Liver (tissue), 9 donors: Measurements from ENCODE around the gene FUCA2. TPM values are rescaled to one million over a fixed set of nuclear protein-coding genes. Genes with fewer than 3 reads are reported as not detected.

ENCODE experiments used
- DNase-seq: peaks from one replicate; pipeline ENCODE4 v3.0.0-alpha.2; 2017; ENCODE audit warnings: low spot score
- H3K27ac ChIP-seq, 2 donors: one replicate each; pipeline ENCODE4 v1.7.0; 2013; ENCODE audit warnings: inconsistent platforms in 2 of 2, low read length in 2 of 2, control low read depth in 1 of 2, low read depth in 1 of 2, mild to moderate bottlenecking in 1 of 2
- H3K27me3 ChIP-seq, 4 donors: one replicate each; pipeline versions ENCODE4 v1.6.1 to v1.7.0; 2013; ENCODE audit warnings: low read length in 3 of 4, inconsistent platforms in 1 of 4, mild to moderate bottlenecking in 1 of 4, moderate library complexity in 1 of 4; ENCODE audit not compliant: control insufficient read depth in 4 of 4, insufficient read depth in 4 of 4
- H3K36me3 ChIP-seq, 4 donors: one replicate each; pipeline versions ENCODE4 v1.6.1 to v1.7.0; 2013; ENCODE audit warnings: low read length in 3 of 4, mild to moderate bottlenecking in 3 of 4, low read depth in 1 of 4, moderate library complexity in 1 of 4; ENCODE audit not compliant: control insufficient read depth in 4 of 4, insufficient read depth in 3 of 4
- H3K4me1 ChIP-seq, 4 donors: one replicate each; pipeline versions ENCODE4 v1.6.1 to v1.7.0; 2013; ENCODE audit warnings: low read length in 3 of 4, mild to moderate bottlenecking in 3 of 4, moderate library complexity in 1 of 4; ENCODE audit not compliant: control insufficient read depth in 4 of 4, insufficient read depth in 4 of 4
- H3K4me3 ChIP-seq, 3 donors: one replicate each; pipeline versions ENCODE4 v1.6.1 to v1.7.0; 2013; ENCODE audit warnings: low read length in 3 of 3, control low read depth in 1 of 3, low read depth in 1 of 3, mild to moderate bottlenecking in 1 of 3
- H3K9ac ChIP-seq, 2 donors: one replicate each; pipeline ENCODE4 v1.7.0; 2013; ENCODE audit warnings: low read length in 2 of 2, mild to moderate bottlenecking in 2 of 2, moderate library complexity in 2 of 2, control low read depth in 1 of 2, low read depth in 1 of 2
- H3K9me3 ChIP-seq, 4 donors: one replicate each; pipeline versions ENCODE4 v1.6.1 to v1.7.0; 2013; ENCODE audit warnings: low read length in 3 of 4; ENCODE audit not compliant: control insufficient read depth in 4 of 4
- FOXA1 ChIP-seq: IDR thresholded peaks from 2 replicates; pipeline ENCODE4 v1.6.1; 2016; ENCODE audit warnings: antibody characterized with exemption
- GABPA ChIP-seq, 2 donors: IDR thresholded peaks in 1 of 2; conservative IDR thresholded peaks in 1 of 2; 2 replicates each; pipeline ENCODE4 v1.6.1; 2016; ENCODE audit warnings: antibody characterized with exemption in 2 of 2, mild to moderate bottlenecking in 1 of 2, moderate library complexity in 1 of 2
- HNF4A ChIP-seq, 2 donors: conservative IDR thresholded peaks; 2 replicates each; pipeline ENCODE4 v1.6.1; 2016; ENCODE audit warnings: antibody characterized with exemption in 2 of 2, mild to moderate bottlenecking in 2 of 2
- JUND ChIP-seq, 2 donors: IDR thresholded peaks; 2 replicates each; pipeline ENCODE4 v1.6.1; 2016; ENCODE audit warnings: antibody characterized with exemption in 2 of 2
- RAD21 ChIP-seq, 2 donors: IDR thresholded peaks; 2 replicates each; pipeline ENCODE4 v1.6.1; 2016; ENCODE audit warnings: antibody characterized with exemption in 2 of 2, mild to moderate bottlenecking in 2 of 2
- REST ChIP-seq: IDR thresholded peaks from 2 replicates; pipeline ENCODE4 v1.6.1; 2016; ENCODE audit warnings: antibody characterized with exemption, mild to moderate bottlenecking
- RXRA ChIP-seq, 2 donors: IDR thresholded peaks; 2 replicates each; pipeline ENCODE4 v1.6.1; 2017 to 2018; ENCODE audit warnings: antibody characterized with exemption in 2 of 2, mild to moderate bottlenecking in 1 of 2
- SP1 ChIP-seq: IDR thresholded peaks from 2 replicates; pipeline ENCODE4 v1.6.1; 2018; ENCODE audit warnings: antibody characterized with exemption, mild to moderate bottlenecking
- TAF1 ChIP-seq: conservative IDR thresholded peaks from 2 replicates; pipeline ENCODE4 v1.6.1; 2016; ENCODE audit warnings: antibody characterized with exemption, mild to moderate bottlenecking
- YY1 ChIP-seq: IDR thresholded peaks from 2 replicates; pipeline ENCODE4 v1.6.1; 2016; ENCODE audit warnings: antibody characterized with exemption, mild to moderate bottlenecking
- ZBTB33 ChIP-seq: IDR thresholded peaks from 2 replicates; pipeline ENCODE4 v1.6.1; 2016; ENCODE audit warnings: antibody characterized with exemption
- WGBS: extraction: QIAGEN DNeasy Blood & Tissue Kit; methylation state at CpG from one replicate; pipeline ENCODE4 v1.1.7; 2013; 5-methylcytosine and 5-hydroxymethylcytosine counted together
- polyA plus RNA-seq, 2 donors: library from polyadenylated mRNA; stranded (reverse) in 1 of 2; unstranded in 1 of 2; fragments of 200-250 nt in 1 of 2; fragments of >200 nt in 1 of 2; fragmentation: Nextera tagmentation in 1 of 2; extraction: Ambion mirVana in 1 of 2; gene quantifications; one replicate each; pipeline versions ENCODE4 v1.2.1 to v1.2.3, GENCODE V29; 2013 to 2015
- total RNA-seq, 2 donors: library from RNA; depleted of rRNA; stranded (reverse); fragments of >200 nt; gene quantifications; one replicate each; pipeline ENCODE4 v1.2.3, GENCODE V29; 2014
- TF ChIP-seq, protein P1 (sequence below): IDR thresholded peaks from 2 replicates; pipeline ENCODE4 v1.6.1; 2016; ENCODE audit warnings: antibody characterized with exemption
- TF ChIP-seq, protein P2 (sequence below): fragments of 150-350 bp; IDR thresholded peaks from 2 replicates; pipeline ENCODE4 v1.5.1; 2017; ENCODE audit warnings: improper control_type of control experiment, low read depth, low read length; ENCODE audit not compliant: missing input control
- donor health status: healthy.
- donor health status: healthy.
- donor health status: healthy.
- donor health status: healthy.
- donor health status: healthy.

The FUCA2 gene
- total and polyA plus RNA-seq, 4 donors, result 22.4 to 44.5 (median 35.1) TPM

- no peak overlapping the region for H3K27ac ChIP-seq
- no peak for TF ChIP-seq RXRA (IDR thresholded peaks at IDR 0.05)
- DNase-seq, result no peak
- H3K9me3 ChIP-seq, result no peaks in the 10 kb centered on the region
- 91% methylated on average over 4 of the region's 4 CpGs for WGBS
- no peak overlapping the region for H3K9ac ChIP-seq
- H3K4me3 ChIP-seq, result no peak overlapping the region
- H3K36me3 ChIP-seq, result no peaks in the 10 kb centered on the region
- H3K4me1 ChIP-seq, result no peaks in the 10 kb centered on the region
- no peaks in the 10 kb centered on the region for H3K27me3 ChIP-seq
Observed at GRCh38 chr6:143544011-143544696, 32.6 kb upstream of the FUCA2 start.

GRCh38 chr6:143543435-143543834, 31.9 kb upstream of the FUCA2 start:
- TF ChIP-seq TAF1 (no peak), HNF4A (conservative IDR thresholded peaks at IDR 0.05) (no peak), SP1 (no peak), YY1 (no peak), ZBTB33 (no peak), GABPA (IDR thresholded peaks at IDR 0.05 in 1 of 2, conservative IDR thresholded peaks at IDR 0.05 in 1 of 2) (no peak), FOXA1 (no peak), JUND (IDR thresholded peaks at IDR 0.05) (no peak), REST (no peak)
- TF ChIP-seq, protein P1, sequence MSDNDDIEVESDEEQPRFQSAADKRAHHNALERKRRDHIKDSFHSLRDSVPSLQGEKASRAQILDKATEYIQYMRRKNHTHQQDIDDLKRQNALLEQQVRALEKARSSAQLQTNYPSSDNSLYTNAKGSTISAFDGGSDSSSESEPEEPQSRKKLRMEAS, result no peak
- H3K9me3 ChIP-seq, result no peaks in the 10 kb centered on the region
- H3K9ac ChIP-seq, result no peak overlapping the region
- 87% methylated on average over 1 of the region's 1 CpG for WGBS
- H3K4me3 ChIP-seq, result no peak overlapping the region
- no peaks in the 10 kb centered on the region for H3K4me1 ChIP-seq
- no peak overlapping the region for H3K27ac ChIP-seq
- no peaks in the 10 kb centered on the region for H3K36me3 ChIP-seq
- DNase-seq, result no peak
- no peaks in the 10 kb centered on the region for H3K27me3 ChIP-seq

DNA sequence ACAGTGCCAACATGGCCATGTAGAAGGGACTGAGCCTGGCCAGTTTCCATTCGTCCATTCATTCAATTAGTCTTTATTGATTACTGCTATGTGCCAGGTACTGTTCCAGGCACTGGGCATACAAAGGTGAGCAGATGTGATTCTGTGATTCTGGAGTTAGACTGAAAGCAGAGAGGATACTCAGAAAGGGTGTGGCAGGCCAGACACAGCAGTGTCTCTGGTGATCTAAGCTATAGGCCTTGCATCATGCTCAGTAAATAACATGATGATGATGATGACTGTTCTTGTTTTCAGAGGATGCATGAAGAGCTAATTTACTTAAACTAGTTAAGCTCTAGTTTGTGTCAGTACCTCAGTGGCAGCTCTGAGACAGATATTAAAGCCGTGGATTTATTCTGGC, 31.4 kb upstream of the FUCA2 start:
- no peak for DNase-seq
- Histone ChIP-seq H3K9ac (no peak overlapping the region), H3K27ac (no peak overlapping the region), H3K4me1 (peaks cover 0 to 1% (median under 1%) of the 10 kb centered on the region in 4 donors), H3K4me3 (no peak overlapping the region), H3K36me3 (no peaks in the 10 kb centered on the region), H3K27me3 (no peaks in the 10 kb centered on the region), H3K9me3 (no peaks in the 10 kb centered on the region)
- 77% methylated on average over 2 of the region's 2 CpGs for WGBS
- TF ChIP-seq HNF4A (conservative IDR thresholded peaks at IDR 0.05) (no peak), TAF1 (no peak), RAD21 (IDR thresholded peaks at IDR 0.05) (no peak), ZBTB33 (no peak), SP1 (no peak), RXRA (IDR thresholded peaks at IDR 0.05) (no peak), FOXA1 (no peak)
- TF ChIP-seq, protein P2, sequence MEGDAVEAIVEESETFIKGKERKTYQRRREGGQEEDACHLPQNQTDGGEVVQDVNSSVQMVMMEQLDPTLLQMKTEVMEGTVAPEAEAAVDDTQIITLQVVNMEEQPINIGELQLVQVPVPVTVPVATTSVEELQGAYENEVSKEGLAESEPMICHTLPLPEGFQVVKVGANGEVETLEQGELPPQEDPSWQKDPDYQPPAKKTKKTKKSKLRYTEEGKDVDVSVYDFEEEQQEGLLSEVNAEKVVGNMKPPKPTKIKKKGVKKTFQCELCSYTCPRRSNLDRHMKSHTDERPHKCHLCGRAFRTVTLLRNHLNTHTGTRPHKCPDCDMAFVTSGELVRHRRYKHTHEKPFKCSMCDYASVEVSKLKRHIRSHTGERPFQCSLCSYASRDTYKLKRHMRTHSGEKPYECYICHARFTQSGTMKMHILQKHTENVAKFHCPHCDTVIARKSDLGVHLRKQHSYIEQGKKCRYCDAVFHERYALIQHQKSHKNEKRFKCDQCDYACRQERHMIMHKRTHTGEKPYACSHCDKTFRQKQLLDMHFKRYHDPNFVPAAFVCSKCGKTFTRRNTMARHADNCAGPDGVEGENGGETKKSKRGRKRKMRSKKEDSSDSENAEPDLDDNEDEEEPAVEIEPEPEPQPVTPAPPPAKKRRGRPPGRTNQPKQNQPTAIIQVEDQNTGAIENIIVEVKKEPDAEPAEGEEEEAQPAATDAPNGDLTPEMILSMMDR, result no peak
